Superior temporal gyrus (tissue), 1 donor: ENCODE measurements around the gene ARRDC2.

Source experiments
- DNase-seq: peaks from one replicate; pipeline ENCODE4 v3.0.0-alpha.2; 2016; ENCODE audit errors: extremely low spot score

ARRDC2 gene

GRCh38 chr19:18058208-18059009 lies 50.4 kb downstream of the ARRDC2 start:
- DNase-seq, result peak; percentile 89

DNA sequence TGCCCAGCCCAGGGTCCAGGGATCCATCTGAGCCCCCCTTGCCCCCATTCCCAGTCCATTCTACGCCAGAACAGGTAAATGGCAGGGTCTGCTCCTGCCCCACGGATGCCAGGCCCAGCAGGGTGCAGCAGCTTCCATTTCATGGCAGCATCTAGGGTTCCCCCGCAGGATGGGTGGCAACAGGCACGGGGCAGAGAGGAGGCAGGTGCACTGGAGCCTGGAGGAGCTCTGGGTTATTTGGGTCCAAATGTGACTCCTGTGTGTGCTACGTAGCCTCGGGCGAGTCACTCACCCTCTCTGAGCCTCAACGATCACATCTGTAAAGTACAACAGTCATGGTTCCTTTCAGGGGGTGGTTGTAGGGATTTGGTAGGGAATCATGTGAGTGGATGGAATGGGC lies 51.3 kb downstream of the ARRDC2 start:
- DNase-seq, result no peak

GRCh38 chr19:18059902-18060301 lies 51.9 kb downstream of the ARRDC2 start:
- no peak for DNase-seq

- DNase-seq, result no peak
These were observed 52.5 kb downstream of the ARRDC2 start for GRCh38 chr19:18060472-18060871.

- DNase-seq, result peak; percentile 57
These were observed 54.1 kb downstream of the ARRDC2 start for GRCh38 chr19:18062028-18062427.

GRCh38 chr19:18063463-18063862 lies 55.5 kb downstream of the ARRDC2 start:
- no peak for DNase-seq
